ENCODE data around the gene DPP6. TPM values are rescaled to one million over a fixed set of nuclear protein-coding genes. Genes with fewer than 3 reads are reported as not detected.

DPP6 gene
- total and polyA plus RNA-seq, 2 of the 8 experiments (the other 6 are each of a cell fraction or from before 2014, with no cell fraction given): 4.7 to 6.8 TPM

DNA sequence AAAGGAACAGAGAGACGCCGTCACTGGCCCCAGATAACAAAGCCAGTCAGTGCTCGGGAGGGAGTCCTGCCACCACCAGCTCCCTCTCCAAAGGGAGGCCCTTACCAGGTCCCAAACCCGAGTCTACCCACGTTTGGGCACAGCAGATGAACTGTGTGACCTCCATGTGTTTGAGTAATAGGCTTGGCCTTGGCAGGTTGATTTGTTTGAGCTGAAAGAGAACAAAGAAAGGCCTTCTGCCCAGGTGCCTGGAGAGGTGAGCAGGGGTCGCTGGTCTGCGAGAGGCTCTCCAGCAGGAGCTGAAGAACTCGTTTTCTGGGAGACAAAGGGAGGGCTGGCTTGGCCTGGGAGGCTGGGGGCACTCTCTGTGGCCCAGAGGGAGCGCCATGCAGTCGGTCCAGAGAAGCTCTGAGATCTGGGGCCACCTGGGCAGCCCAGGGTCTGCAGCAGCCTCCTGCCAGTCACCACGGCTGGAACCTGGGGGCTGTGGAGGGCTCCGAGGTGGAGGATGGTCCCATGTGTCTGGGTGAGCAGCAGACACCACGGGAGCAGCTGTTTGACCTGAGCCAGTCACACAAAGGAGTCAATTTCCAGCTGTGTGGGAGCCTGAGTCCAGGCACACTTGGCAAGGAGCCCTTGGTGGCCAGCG, 851.0 kb downstream of the DPP6 start:
- Histone ChIP-seq H3K4me3 (ENCODE audit: extremely low read depth in 1 of 4, insufficient read depth in 2 of 4, low read depth in 3 of 4, low read length in 4 of 4) (no peak overlapping the region), H2BK15ac (ENCODE audit: low read length) (no peak overlapping the region), H3K79me1 (ENCODE audit: low read depth, low read length) (no peaks in the 10 kb centered on the region), H3K27me3 (replicated peaks in 1 of 4; ENCODE audit: control insufficient read depth in 3 of 4, extremely low read depth in 1 of 4, insufficient read depth in 3 of 4, low read length in 3 of 4) (no peaks in the 10 kb centered on the region), H3K36me3 (ENCODE audit: control insufficient read depth in 2 of 4, insufficient read depth in 4 of 4, low read length in 3 of 4) (peaks cover 0 to 5% (median 0%) of the 10 kb centered on the region in 4 experiments; a peak in 1 of 8 replicates), H4K5ac (ENCODE audit: insufficient read length, low read depth, low read length) (no peak overlapping the region), H2BK120ac (replicated peaks; ENCODE audit: low read depth, low read length) (no peak overlapping the region), H3K9ac (replicated peaks in 1 of 4; ENCODE audit: extremely low read depth in 1 of 4, low read depth in 3 of 4, low read length in 3 of 4) (no peak overlapping the region), H3K79me2 (ENCODE audit: control insufficient read depth in 1 of 2, insufficient read depth in 2 of 2, low read length in 2 of 2) (no peaks in the 10 kb centered on the region), H2BK20ac (ENCODE audit: low read length) (no peak overlapping the region), H2BK12ac (ENCODE audit: low read depth, low read length) (no peak overlapping the region), H2AK5ac (ENCODE audit: low read depth, low read length) (no peak overlapping the region), H3K14ac (ENCODE audit: insufficient read length) (no peak overlapping the region), H3K27ac (ENCODE audit: low read depth, low read length) (no peak overlapping the region), H3K4me1 (replicated peaks in 1 of 4; ENCODE audit: control insufficient read depth in 3 of 4, insufficient read depth in 4 of 4, low read length in 3 of 4) (no peaks in the 10 kb centered on the region), H3K4me2 (ENCODE audit: insufficient read depth in 1 of 2, low read depth in 2 of 2, low read length in 2 of 2) (no peak overlapping the region), H2BK5ac (ENCODE audit: low read depth, low read length) (no peak overlapping the region), H4K20me1 (replicated peaks in 1 of 2; ENCODE audit: control insufficient read depth in 1 of 2, insufficient read depth in 2 of 2, low read length in 2 of 2) (no peaks in the 10 kb centered on the region), H3K56ac (replicated peaks; ENCODE audit: insufficient read length, low read depth, low read length) (no peak overlapping the region), H4K91ac (replicated peaks; ENCODE audit: insufficient read length, low read length) (peak overlapping the region; percentile 42), H4K8ac (ENCODE audit: extremely low read depth, insufficient read depth, low read length) (no peak overlapping the region; the same call in 1 of the 2 replicates), H2AFZ (ENCODE audit: low read length) (0 out of 2 replicates have a peak overlapping the region, but pooled peaks have one; percentile 9), H3K9me3 (ENCODE audit: insufficient read depth in 2 of 2, low read depth in 1 of 2, low read length in 1 of 2) (peaks cover 3 to 23% of the 10 kb centered on the region in 2 experiments; a peak in 3 of 4 replicates), H3K23ac (ENCODE audit: insufficient read length) (no peak overlapping the region), H3K4ac (replicated peaks; ENCODE audit: insufficient read length, low read depth, low read length) (no peak overlapping the region), H3K18ac (ENCODE audit: extremely low read depth, low read length) (no peak overlapping the region), H3K23me2 (ENCODE audit: low read depth, low read length) (no peaks in the 10 kb centered on the region)
- FAIRE-seq (no peak), DNase-seq (ENCODE audit: low read depth in 1 of 2, low spot score in 2 of 2) (no peak)
- CTCF ChIA-PET (ENCODE audit: partially characterized antibody): interaction anchor here (1.2 to 9.1 kb wide), 4 partner anchors 9 to 50 kb away, joined by 5 to 69 read pairs (median 6); no protein-coding TSS in a partner anchor
- POLR2A ChIA-PET (ENCODE audit: partially characterized antibody): no interaction called here
- 84% methylated on average over 13 of the region's 14 CpGs; no CpG with 5 or more reads in 1 of the 2 experiments for WGBS, 2 experiments (ENCODE audit: extremely low coverage in 1 of 2, insufficient coverage in 1 of 2, insufficient read length in 1 of 2, insufficient replicate concordance in 2 of 2, low coverage in 1 of 2, low lambda C conversion rate in 2 of 2, missing lambda C conversion rate in 1 of 2)
- no peak for TF ChIP-seq CEBPB (IDR thresholded peaks at IDR 0.05; ENCODE audit: low read depth, low read length)
- TF ChIP-seq BACH1 (IDR thresholded peaks at IDR 0.05; ENCODE audit: low read length): no peak
- TF ChIP-seq CREB1 (IDR thresholded peaks at IDR 0.05): no peak
- no peak for TF ChIP-seq GABPA (IDR thresholded peaks at IDR 0.05; ENCODE audit: borderline replicate concordance, insufficient read depth, low read length)
- TF ChIP-seq PHF8 (conservative IDR thresholded peaks at IDR 0.05; ENCODE audit: low read depth, low read length): no peak
- no peak for TF ChIP-seq KDM1A (IDR thresholded peaks at IDR 0.05; ENCODE audit: borderline replicate concordance, low read length)
- no peak for TF ChIP-seq SIN3A (conservative IDR thresholded peaks at IDR 0.05 in 1 of 2, IDR thresholded peaks at IDR 0.05 in 1 of 2; ENCODE audit: low read depth in 1 of 2, low read length in 2 of 2)
- TF ChIP-seq SP2 (IDR thresholded peaks at IDR 0.05; ENCODE audit: low read length): no peak
- no peak for TF ChIP-seq RAD21 (IDR thresholded peaks at IDR 0.05 in 1 of 2, conservative IDR thresholded peaks at IDR 0.05 in 1 of 2; ENCODE audit: low read depth in 2 of 2, low read length in 2 of 2)
- TF ChIP-seq MAX (IDR thresholded peaks at IDR 0.05): no peak
- no peak for TF ChIP-seq NRF1 (IDR thresholded peaks at IDR 0.05; ENCODE audit: low read depth, low read length)
- TF ChIP-seq POLR2A (IDR thresholded peaks at IDR 0.05; ENCODE audit: control extremely low read depth in 1 of 2, low read depth in 2 of 2, low read length in 2 of 2): no peak
- no peak for TF ChIP-seq EP300 (IDR thresholded peaks at IDR 0.05; ENCODE audit: borderline replicate concordance in 1 of 2, low read depth in 2 of 2, low read length in 2 of 2)
